GM12875 (cell line): ENCODE data around the gene TRIM2.

Experiments used
- H3K4me3 ChIP-seq: one replicate; pipeline ENCODE4 v1.5.1; 2011; ENCODE audit warnings: low read depth, low read length, control low read depth
- CTCF ChIP-seq: IDR thresholded peaks from 2 replicates; pipeline ENCODE4 v1.5.1; 2011; ENCODE audit warnings: low read depth, mild to moderate bottlenecking, control low read depth, inconsistent platforms, low read length, moderate library complexity, borderline replicate concordance; ENCODE audit not compliant: insufficient read depth

Gene TRIM2

GRCh38 chr4:153204247-153204671 lies at the start of gene TRIM2:
Gene TRIM2 (plus strand): TSS chr4:153204443. CDS start chr4:153204531, 88 bp downstream.
- no peak within 1 kb of the TSS for H3K4me3 ChIP-seq
- TF ChIP-seq CTCF = no peak

- no peak for TF ChIP-seq CTCF
These were observed 48.6 kb upstream of the TRIM2 start for GRCh38 chr4:153155686-153156085.

DNA sequence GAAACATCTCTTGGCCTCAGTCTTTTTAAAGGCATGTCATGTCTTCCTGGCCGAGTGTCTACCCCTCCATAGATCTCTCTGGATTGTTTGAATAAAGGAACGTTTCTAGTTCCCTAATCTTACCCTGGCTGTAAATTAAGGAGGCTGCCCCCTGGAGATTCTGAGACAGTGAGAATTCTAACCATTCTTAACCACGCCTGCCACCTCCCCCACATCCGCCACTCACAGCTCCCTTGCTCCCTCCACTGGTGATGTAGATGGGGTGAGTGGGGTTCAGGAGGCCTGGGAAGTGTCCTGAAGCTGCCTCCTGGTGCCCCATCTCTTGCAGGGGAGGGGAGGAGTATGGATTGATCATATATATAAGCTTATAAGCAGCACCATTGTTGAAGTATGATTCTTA lies 48.0 kb upstream of the TRIM2 start:
- TF ChIP-seq CTCF = peak; percentile 46
- H3K4me3 ChIP-seq = no peak overlapping the region

More at GRCh38 chr4:153155686-153156085, 48.6 kb upstream of the TRIM2 start:
- no peak overlapping the region for H3K4me3 ChIP-seq

DNA sequence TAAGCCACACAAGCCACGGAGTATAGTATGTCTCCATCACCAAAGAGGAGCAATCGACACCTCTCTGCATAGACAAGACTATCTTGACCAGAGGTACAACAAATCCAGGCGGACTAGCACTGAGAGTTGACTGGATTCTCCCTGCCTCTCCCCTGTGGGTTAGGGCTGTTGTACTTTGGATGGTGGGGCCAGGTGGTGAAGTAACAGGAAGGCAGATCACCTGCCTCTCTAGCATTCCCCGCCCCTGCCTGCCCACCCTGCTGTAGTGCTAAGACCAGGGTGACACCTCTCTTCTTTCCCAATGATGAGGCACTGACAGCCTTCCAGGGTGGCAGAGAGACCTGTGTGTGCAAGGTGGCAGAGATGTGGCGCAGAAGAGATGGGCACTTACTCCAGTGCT lies 47.5 kb upstream of the TRIM2 start:
- TF ChIP-seq CTCF = no peak
- no peak overlapping the region for H3K4me3 ChIP-seq

DNA sequence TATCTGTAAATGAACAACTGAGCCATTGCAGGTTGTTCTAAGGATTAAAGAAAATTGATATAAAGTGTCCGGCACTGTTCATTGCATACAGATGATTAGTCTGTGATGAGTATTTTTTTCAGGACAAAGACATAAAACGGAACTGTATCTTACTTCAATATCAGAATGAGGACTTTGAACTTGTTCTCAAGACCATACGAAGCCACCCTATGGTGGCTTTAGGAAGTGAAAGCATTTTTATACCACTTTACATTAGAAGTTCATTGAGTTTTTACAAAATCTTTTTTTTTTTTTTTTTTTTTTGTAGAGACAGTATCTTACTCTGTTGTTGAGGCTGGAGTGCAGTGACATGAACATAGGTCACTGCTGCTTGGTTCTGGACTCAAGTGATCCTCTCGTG lies 45.2 kb upstream of the TRIM2 start:
- H3K4me3 ChIP-seq = no peak overlapping the region
- peak; percentile 11; the same call in 1 of the 2 replicates for TF ChIP-seq CTCF

- no peak overlapping the region for H3K4me3 ChIP-seq
- no peak for TF ChIP-seq CTCF
These were observed 44.5 kb upstream of the TRIM2 start for GRCh38 chr4:153159728-153160221.

DNA sequence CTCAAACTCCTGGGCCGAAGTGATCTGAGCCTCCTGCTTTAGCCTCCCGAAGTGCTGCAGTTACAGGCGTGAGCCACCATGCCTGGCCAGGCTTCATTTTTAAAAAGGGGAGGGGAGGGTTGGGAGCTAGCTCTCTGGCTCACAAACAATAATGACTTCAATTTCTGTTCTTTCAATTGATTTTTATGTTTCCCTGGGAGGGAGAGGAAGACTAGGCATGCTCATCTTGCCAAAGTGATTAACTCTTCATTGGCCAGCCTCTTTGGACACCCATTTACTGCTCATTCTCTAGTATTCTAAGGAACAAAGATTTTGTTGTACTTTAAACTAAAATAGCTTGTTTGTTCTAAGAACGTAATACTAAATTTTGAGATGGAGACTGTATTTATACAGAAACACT lies 43.4 kb upstream of the TRIM2 start:
- TF ChIP-seq CTCF = no peak
- no peak overlapping the region for H3K4me3 ChIP-seq
